AG09319 (cell line): ENCODE measurements around the gene PLS3.

Experiments
- DNase-seq: peaks from one replicate; pipeline ENCODE4 v3.0.0-alpha.2; 2010; ENCODE audit warnings: low read depth; ENCODE audit errors: extremely low read depth
- CTCF ChIP-seq: IDR thresholded peaks from 2 replicates; pipeline ENCODE4 v1.5.1; 2011; ENCODE audit warnings: low read depth, mild to moderate bottlenecking, inconsistent platforms, low read length, moderate library complexity

PLS3 gene

GRCh38 chrX:115592997-115593734 is 32.2 kb downstream of the PLS3 start:
- no peak for DNase-seq
- TF ChIP-seq CTCF = no peak

- TF ChIP-seq CTCF = no peak
- DNase-seq = no peak
These were observed 34.1 kb downstream of the PLS3 start for GRCh38 chrX:115595049-115595448.

GRCh38 chrX:115598556-115598955 is 37.6 kb downstream of the PLS3 start:
- no peak for DNase-seq
- no peak for TF ChIP-seq CTCF

DNA sequence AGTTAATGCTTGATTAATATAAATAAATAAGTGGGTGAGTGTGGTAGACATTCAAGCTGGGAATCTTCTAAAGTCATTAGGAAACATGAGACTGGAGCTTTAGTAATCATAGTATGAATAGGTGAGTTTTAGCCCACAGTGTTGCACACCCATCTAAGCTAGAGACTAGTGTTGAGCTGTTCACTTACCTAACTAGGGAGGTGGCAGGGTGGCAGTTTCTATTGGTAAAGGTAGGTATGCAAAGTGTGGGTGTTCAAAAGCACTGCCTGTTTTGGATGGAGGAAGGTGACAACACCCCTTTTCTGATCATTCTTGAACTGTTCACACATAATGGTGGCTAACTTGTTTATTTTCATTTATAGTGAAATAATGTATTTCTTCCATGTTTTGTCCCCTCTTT is 41.3 kb downstream of the PLS3 start:
- no peak for DNase-seq
- TF ChIP-seq CTCF = no peak

- TF ChIP-seq CTCF = no peak
- no peak for DNase-seq
These were observed 41.9 kb downstream of the PLS3 start for GRCh38 chrX:115602729-115603389.

GRCh38 chrX:115603534-115604074 is 42.6 kb downstream of the PLS3 start:
- DNase-seq = no peak
- TF ChIP-seq CTCF = no peak

GRCh38 chrX:115606861-115607260 is 45.9 kb downstream of the PLS3 start:
- no peak for TF ChIP-seq CTCF
- DNase-seq = no peak
